ENCODE data around the gene APOD. TPM values are rescaled to one million over a fixed set of nuclear protein-coding genes. Genes with fewer than 3 reads are reported as not detected.
"Not testable (repeated sequence)": the region's sequence is repeated elsewhere in the genome, so short reads cannot be mapped to it uniquely, and the experiment has no call there.

APOD gene
- total and polyA plus RNA-seq, 2 experiments from 2014 or later: 0.24 TPM; not detected in 1

GRCh38 chr3:195623217-195623965 is 39.7 kb upstream of the APOD start:
- H3K4me3 ChIP-seq; H3K9me3 ChIP-seq (ENCODE audit: low read depth); H3K36me3 ChIP-seq; H3K27me3 ChIP-seq; H3K4me1 ChIP-seq (ENCODE audit: low read depth); H3K27ac ChIP-seq; DNase-seq (ENCODE audit: low read depth in 1 of 2, low spot score in 1 of 2): not testable (repeated sequence)

- not testable (repeated sequence) for H3K36me3 ChIP-seq; DNase-seq (ENCODE audit: low read depth in 1 of 2, low spot score in 1 of 2); H3K4me3 ChIP-seq; H3K27me3 ChIP-seq; H3K4me1 ChIP-seq (ENCODE audit: low read depth); H3K9me3 ChIP-seq (ENCODE audit: low read depth); H3K27ac ChIP-seq
Measured at GRCh38 chr3:195622523-195623170, 38.9 kb upstream of the APOD start.

- H3K27me3 ChIP-seq; H3K27ac ChIP-seq; H3K9me3 ChIP-seq (ENCODE audit: low read depth); H3K4me3 ChIP-seq; DNase-seq (ENCODE audit: low read depth in 1 of 2, low spot score in 1 of 2); H3K36me3 ChIP-seq; H3K4me1 ChIP-seq (ENCODE audit: low read depth): not testable (repeated sequence)
Measured at GRCh38 chr3:195622012-195622411, 38.3 kb upstream of the APOD start.

GRCh38 chr3:195621095-195621494 is 37.4 kb upstream of the APOD start:
- H3K27me3 ChIP-seq; H3K9me3 ChIP-seq (ENCODE audit: low read depth); H3K4me1 ChIP-seq (ENCODE audit: low read depth); H3K4me3 ChIP-seq; H3K27ac ChIP-seq; H3K36me3 ChIP-seq: not testable (repeated sequence)
- DNase-seq (ENCODE audit: low read depth in 1 of 2, low spot score in 1 of 2): peak in 1 of 2 donors; percentile 5

GRCh38 chr3:195620476-195620875 is 36.7 kb upstream of the APOD start:
- not testable (repeated sequence) for H3K9me3 ChIP-seq (ENCODE audit: low read depth); H3K27ac ChIP-seq; H3K4me1 ChIP-seq (ENCODE audit: low read depth); H3K4me3 ChIP-seq; H3K27me3 ChIP-seq; H3K36me3 ChIP-seq; DNase-seq (ENCODE audit: low read depth in 1 of 2, low spot score in 1 of 2)

- not testable (repeated sequence) for H3K9me3 ChIP-seq (ENCODE audit: low read depth); H3K27me3 ChIP-seq; DNase-seq (ENCODE audit: low read depth in 1 of 2, low spot score in 1 of 2); H3K4me3 ChIP-seq; H3K36me3 ChIP-seq; H3K27ac ChIP-seq; H3K4me1 ChIP-seq (ENCODE audit: low read depth)
Measured at GRCh38 chr3:195619591-195620369, 36.0 kb upstream of the APOD start.

GRCh38 chr3:195617784-195618659 is 34.3 kb upstream of the APOD start:
- not testable (repeated sequence) for H3K4me3 ChIP-seq; DNase-seq (ENCODE audit: low read depth in 1 of 2, low spot score in 1 of 2); H3K27me3 ChIP-seq; H3K36me3 ChIP-seq; H3K4me1 ChIP-seq (ENCODE audit: low read depth); H3K9me3 ChIP-seq (ENCODE audit: low read depth); H3K27ac ChIP-seq

GRCh38 chr3:195617134-195617533 is 33.4 kb upstream of the APOD start:
- H3K27me3 ChIP-seq; H3K4me1 ChIP-seq (ENCODE audit: low read depth); H3K36me3 ChIP-seq; H3K27ac ChIP-seq; H3K9me3 ChIP-seq (ENCODE audit: low read depth); H3K4me3 ChIP-seq; DNase-seq (ENCODE audit: low read depth in 1 of 2, low spot score in 1 of 2): not testable (repeated sequence)

- TF ChIP-seq CTCF (IDR thresholded peaks at IDR 0.05; ENCODE audit: low read depth, low read length): no peak
- H3K4me3 ChIP-seq: no peak overlapping the region
- DNase-seq (ENCODE audit: low read depth in 1 of 2, low spot score in 1 of 2): no peak
- no peaks in the 10 kb centered on the region for H3K4me1 ChIP-seq (ENCODE audit: low read depth)
- no peaks in the 10 kb centered on the region for H3K36me3 ChIP-seq
- H3K27ac ChIP-seq: no peak overlapping the region
- H3K27me3 ChIP-seq: no peaks in the 10 kb centered on the region
- H3K9me3 ChIP-seq (ENCODE audit: low read depth): no peaks in the 10 kb centered on the region
Measured at GRCh38 chr3:195616681-195617080, 32.9 kb upstream of the APOD start.

GRCh38 chr3:195615952-195616537 is 32.3 kb upstream of the APOD start:
- DNase-seq (ENCODE audit: low read depth in 1 of 2, low spot score in 1 of 2): not testable (repeated sequence)

GRCh38 chr3:195614672-195615504 is 31.1 kb upstream of the APOD start:
- H3K4me1 ChIP-seq (ENCODE audit: low read depth); H3K36me3 ChIP-seq; H3K9me3 ChIP-seq (ENCODE audit: low read depth); H3K27me3 ChIP-seq; H3K4me3 ChIP-seq; H3K27ac ChIP-seq; DNase-seq (ENCODE audit: low read depth in 1 of 2, low spot score in 1 of 2): not testable (repeated sequence)

More at GRCh38 chr3:195615952-195616537, 32.3 kb upstream of the APOD start:
- H3K27ac ChIP-seq; H3K9me3 ChIP-seq (ENCODE audit: low read depth); H3K27me3 ChIP-seq; H3K4me1 ChIP-seq (ENCODE audit: low read depth); H3K36me3 ChIP-seq; H3K4me3 ChIP-seq: not testable (repeated sequence)

Data from cardiac muscle cell (in vitro differentiated cells and primary cell).